HUES6 (cell line): ENCODE data around the gene REX1BD.
A peak's percentile ranks its signal among the peaks of the same experiment; 100 is the strongest.
"Not testable (repeated sequence)": the region's sequence is repeated elsewhere in the genome, so short reads cannot be mapped to it uniquely, and the experiment has no call there.

Experiments
- H3K27ac ChIP-seq: 2 replicates; pipeline ENCODE4 v1.7.0; 2013; ENCODE audit warnings: low read depth, mild to moderate bottlenecking, low read length, inconsistent platforms
- H3K27me3 ChIP-seq: 2 replicates; pipeline ENCODE4 v1.6.1; 2013; ENCODE audit warnings: low read length; ENCODE audit not compliant: control insufficient read depth, insufficient read depth
- H3K36me3 ChIP-seq: 2 replicates; pipeline ENCODE4 v1.6.1; 2013; ENCODE audit warnings: low read length; ENCODE audit not compliant: control insufficient read depth, insufficient read depth
- H3K4me1 ChIP-seq: 2 replicates; pipeline ENCODE4 v1.6.1; 2013; ENCODE audit warnings: low read length; ENCODE audit not compliant: control insufficient read depth, insufficient read depth
- H3K4me3 ChIP-seq: 2 replicates; pipeline ENCODE4 v1.5.1; 2013; ENCODE audit warnings: low read depth, low read length
- H3K9ac ChIP-seq: one replicate; pipeline ENCODE4 v1.6.1; 2013; ENCODE audit warnings: mild to moderate bottlenecking, low read length
- H3K9me3 ChIP-seq: 2 replicates; pipeline ENCODE4 v1.6.1; 2013; ENCODE audit warnings: low read depth, low read length; ENCODE audit not compliant: control insufficient read depth, insufficient read depth

REX1BD gene

DNA sequence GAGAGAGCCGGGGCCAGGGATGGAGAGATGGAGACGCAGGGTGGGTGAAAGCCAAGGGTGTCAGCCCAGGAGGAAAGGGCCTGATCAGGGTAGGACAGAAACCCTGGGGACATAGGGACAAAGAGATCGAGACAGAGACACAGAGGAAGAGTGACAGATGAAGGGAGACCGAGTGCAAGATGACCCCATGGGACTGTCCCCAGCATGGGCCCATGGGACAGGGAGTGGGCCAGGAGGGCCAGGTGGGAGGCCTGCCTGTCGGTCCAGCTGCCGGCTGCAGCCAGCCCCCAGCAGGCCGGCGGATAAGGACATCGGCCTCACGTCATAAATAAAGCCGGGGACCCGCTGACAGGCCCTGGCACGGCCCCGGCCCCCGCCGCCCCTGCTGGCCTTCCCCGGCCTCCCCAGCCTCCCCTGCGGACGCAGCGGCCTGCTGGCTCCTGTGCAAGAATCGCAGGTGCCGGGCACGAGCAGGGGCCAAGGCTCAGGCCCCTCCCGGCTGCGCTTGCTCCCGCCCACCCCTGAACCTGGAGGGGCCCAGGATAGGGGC is 6.3 kb downstream of the REX1BD start:
- Histone ChIP-seq H3K4me1 (peaks cover 43% of the 10 kb centered on the region), H3K4me3 (peak overlapping the region; percentile 45), H3K27ac (no peak overlapping the region), H3K27me3 (peaks cover 20% of the 10 kb centered on the region), H3K9me3 (no peaks in the 10 kb centered on the region), H3K36me3 (peaks cover 5% of the 10 kb centered on the region), H3K9ac (peak overlapping the region; percentile 38)

DNA sequence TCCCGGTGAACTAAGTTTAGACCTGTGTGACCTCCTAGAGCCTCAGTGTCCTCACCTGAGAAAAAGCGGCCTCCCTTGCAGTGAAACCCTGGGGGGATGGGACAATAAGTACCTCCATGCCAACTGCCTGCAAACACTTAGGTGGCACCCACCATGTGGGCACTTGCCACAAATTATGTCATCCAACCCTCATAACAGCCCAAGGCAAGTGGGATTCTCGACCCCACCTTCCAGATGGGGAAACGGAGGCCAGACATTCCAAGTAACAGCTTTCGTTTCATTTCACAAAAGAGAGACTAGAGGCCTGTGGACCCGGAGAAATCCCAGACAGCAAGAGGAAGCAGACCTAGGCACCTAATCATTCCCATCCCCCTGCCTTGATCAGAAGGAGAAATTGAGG is 6.9 kb downstream of the REX1BD start:
- Histone ChIP-seq H3K36me3 (peaks cover 5% of the 10 kb centered on the region), H3K9ac (no peak overlapping the region), H3K9me3 (no peaks in the 10 kb centered on the region), H3K4me1 (peaks cover 43% of the 10 kb centered on the region), H3K27ac (no peak overlapping the region), H3K27me3 (peaks cover 22% of the 10 kb centered on the region), H3K4me3 (no peak overlapping the region)

DNA sequence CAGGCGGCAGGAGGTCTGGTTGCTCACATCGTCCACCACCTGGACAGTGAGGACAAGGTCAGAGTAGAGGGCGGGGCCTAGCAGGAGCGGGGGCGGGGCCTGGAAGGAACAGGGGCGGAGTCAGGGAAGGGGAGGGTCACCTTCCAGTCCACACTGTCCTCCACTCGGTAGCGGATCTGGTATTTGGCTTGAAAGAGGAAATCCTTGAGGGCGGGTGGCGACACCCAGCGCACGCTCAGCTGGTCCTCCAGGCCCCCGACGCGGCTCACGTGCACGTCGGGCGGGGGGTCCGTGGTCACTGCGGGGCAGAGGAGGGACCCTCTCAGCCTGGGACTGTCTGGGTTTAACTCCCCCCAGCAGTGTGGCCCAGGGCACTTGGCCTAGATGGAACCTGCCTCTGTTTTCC is 8.2 kb downstream of the REX1BD start:
- H3K9ac ChIP-seq, result no peak overlapping the region

DNA sequence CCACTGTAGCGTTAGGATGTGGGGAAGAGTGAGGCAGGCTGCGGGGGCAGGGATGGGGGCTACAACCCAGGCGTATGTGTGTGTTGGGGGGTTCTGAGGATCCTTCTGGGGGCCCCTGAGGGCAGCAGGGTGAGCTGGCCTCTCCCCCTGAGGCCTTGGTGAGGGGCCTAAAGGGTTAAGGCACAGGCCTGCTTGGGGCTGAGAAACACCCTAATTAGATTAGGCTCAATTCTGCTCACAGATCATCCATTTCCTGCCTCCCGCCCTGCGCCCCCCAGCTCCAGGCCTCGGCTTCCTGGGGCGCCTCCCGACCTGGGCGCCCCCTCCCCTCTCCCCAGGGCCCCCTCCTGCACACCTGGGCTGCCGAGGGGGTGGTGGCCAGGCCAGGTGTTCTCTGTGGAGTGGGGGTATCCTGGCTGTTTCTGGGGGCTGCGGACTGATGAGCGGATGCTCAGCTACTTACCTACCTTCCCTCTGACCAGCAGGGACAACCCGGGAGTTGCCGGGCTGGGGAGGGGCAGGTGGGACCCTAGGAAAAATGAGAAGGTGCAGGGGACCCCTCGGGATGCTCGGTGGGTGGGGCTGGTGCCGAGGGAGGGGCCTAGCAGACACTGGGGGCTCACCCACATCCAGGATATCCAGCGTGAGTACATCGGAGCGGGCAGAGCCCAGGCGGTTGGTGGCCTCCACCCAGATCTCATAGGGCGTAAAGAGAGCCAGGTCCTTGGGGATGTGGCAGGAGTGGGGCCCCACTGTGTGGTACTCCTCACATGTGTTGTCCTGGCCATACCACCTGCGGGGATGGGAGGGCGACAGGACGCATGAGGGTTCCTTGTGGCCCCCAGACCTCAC is 9.4 kb downstream of the REX1BD start:
- Histone ChIP-seq H3K27me3 (peaks cover 45% of the 10 kb centered on the region), H3K36me3 (no peaks in the 10 kb centered on the region), H3K9ac (no peak overlapping the region), H3K4me1 (peaks cover 36% of the 10 kb centered on the region), H3K9me3 (no peaks in the 10 kb centered on the region), H3K4me3 (no peak overlapping the region), H3K27ac (no peak overlapping the region)

More for the DNA sequence above, 8.2 kb downstream of the REX1BD start:
- Histone ChIP-seq H3K27ac (no peak overlapping the region), H3K4me1 (peaks cover 38% of the 10 kb centered on the region), H3K9me3 (no peaks in the 10 kb centered on the region), H3K27me3 (peaks cover 32% of the 10 kb centered on the region), H3K4me3 (peak overlapping the region; percentile 38), H3K36me3 (no peaks in the 10 kb centered on the region; the same call in 1 of the 2 replicates)

DNA sequence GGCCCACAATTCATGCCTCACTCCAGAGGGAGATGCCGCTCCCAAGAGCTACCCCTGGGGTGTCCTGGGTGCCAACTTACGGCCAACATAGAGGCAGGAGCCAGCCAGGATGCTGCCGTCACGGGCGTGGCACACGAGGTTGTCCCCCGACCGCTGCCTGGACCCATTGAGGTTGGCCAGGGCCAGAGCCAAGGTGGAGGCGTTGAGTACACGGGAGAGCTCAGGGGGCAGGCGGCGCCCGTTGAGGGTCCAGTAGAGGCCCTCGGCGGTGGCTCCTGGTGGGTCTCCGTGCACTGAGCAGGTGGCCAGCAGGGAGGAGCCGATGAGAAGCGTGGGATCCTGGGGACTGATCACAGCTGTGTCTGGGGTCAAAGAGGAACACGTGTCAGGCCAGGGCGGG is 10.9 kb downstream of the REX1BD start:
- H3K9me3 ChIP-seq, result no peaks in the 10 kb centered on the region
- H3K36me3 ChIP-seq, result no peaks in the 10 kb centered on the region
- no peak overlapping the region for H3K4me3 ChIP-seq
- H3K4me1 ChIP-seq, result peaks cover 36% of the 10 kb centered on the region
- peaks cover 59% of the 10 kb centered on the region for H3K27me3 ChIP-seq
- no peak overlapping the region for H3K27ac ChIP-seq
- H3K9ac ChIP-seq, result no peak overlapping the region

DNA sequence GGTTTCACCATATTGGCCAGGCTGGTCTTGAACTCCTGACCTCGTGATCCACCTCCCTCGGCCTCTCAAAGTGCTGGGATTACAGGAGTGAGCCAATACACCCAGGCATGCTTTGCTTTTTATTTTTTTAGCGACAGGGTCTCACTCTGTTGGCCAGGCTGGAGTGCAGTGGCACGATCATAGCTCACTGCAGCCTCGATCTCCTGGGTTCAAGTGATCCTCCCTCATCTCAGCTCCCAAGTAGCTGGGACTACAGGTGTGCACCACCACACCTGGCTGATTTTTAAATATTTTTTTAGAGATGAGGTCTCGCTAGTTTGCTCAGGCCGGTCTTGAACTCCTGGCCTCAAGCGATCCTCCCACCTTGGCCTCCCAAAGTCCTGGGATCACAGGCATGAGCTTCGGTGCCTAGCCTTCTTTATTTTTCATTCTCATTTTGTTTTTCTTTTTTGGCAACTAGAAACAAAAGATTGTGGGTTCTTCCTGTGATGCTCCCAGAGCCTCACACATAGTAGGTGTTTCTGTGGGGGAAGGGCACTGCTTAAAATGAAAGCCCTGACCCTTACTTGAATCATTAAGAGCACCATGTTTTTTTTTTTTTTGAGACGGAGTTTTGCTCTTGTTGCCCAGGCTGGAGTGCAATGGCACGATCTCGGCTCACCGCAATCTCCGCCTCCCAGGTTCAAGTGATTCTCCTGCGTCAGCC is 12.2 kb downstream of the REX1BD start:
- H3K4me3 ChIP-seq, H3K36me3 ChIP-seq, H3K9ac ChIP-seq, H3K27ac ChIP-seq, H3K9me3 ChIP-seq: not testable (repeated sequence)
- peaks cover 38% of the 10 kb centered on the region for H3K4me1 ChIP-seq
- peaks cover 67% of the 10 kb centered on the region for H3K27me3 ChIP-seq

DNA sequence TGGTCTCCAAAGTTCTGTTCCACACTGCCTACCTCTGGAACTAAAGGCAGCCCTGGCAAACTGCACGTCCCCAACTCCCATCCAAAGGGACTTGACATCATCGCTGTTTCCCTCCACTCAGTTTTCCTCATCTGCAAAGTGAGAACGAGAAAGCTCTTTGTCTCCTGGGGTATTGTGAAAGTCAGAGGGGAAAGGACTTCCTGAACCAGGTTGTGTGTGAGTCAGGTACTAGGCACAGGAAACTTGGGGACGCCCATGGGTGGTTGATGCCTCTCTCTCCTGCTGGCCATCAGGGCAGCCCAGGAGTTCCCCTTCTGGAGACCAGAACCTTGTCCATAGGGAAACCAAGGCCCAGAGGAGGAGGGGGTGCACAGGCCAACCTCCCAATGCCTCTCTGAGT is 13.3 kb downstream of the REX1BD start:
- Histone ChIP-seq H3K27me3 (peaks cover 74% of the 10 kb centered on the region), H3K36me3 (no peaks in the 10 kb centered on the region), H3K9me3 (no peaks in the 10 kb centered on the region), H3K4me3 (no peak overlapping the region), H3K4me1 (peaks cover 32% of the 10 kb centered on the region), H3K9ac (no peak overlapping the region), H3K27ac (no peak overlapping the region)

DNA sequence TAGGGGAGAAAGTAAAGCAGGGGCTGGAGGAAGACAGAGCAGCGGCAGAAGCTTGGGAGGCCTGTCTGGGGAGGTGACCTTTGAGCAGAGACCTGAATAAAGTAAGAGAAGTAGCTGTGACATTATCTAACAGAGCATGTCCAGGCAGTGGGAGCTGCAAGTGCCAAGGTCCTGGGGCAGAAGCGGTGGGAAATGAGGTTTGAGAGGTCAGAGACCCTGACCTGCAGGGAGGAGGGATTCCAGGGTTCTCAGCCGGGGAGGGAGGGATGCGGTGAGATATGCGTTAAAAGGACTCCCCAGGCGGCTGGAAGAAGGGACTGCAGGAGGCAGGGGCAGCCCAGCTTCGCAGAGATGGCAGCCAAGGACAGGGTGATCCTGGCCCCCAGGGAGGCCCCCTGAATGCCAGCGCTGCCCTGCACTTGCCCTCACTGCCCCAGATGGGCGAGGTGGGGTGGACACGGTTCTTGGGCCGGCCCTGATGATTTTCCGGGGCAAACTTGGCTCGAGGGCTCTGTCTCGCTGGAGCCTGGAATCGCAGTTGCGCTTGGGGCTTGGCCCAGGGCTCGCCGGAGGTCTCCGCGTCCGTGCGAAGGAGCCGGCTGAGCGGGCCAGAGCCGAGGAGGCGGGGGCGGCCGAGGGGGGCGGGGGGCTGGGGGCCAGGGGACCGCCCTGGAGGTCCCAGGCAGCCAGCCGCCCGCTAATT is 14.8 kb downstream of the REX1BD start:
- Histone ChIP-seq H3K27ac (no peak overlapping the region), H3K4me3 (peak overlapping the region; percentile 58), H3K36me3 (no peaks in the 10 kb centered on the region), H3K27me3 (peaks cover 88% of the 10 kb centered on the region), H3K9me3 (no peaks in the 10 kb centered on the region), H3K9ac (peak overlapping the region; percentile 35), H3K4me1 (peaks cover 35% of the 10 kb centered on the region)

DNA sequence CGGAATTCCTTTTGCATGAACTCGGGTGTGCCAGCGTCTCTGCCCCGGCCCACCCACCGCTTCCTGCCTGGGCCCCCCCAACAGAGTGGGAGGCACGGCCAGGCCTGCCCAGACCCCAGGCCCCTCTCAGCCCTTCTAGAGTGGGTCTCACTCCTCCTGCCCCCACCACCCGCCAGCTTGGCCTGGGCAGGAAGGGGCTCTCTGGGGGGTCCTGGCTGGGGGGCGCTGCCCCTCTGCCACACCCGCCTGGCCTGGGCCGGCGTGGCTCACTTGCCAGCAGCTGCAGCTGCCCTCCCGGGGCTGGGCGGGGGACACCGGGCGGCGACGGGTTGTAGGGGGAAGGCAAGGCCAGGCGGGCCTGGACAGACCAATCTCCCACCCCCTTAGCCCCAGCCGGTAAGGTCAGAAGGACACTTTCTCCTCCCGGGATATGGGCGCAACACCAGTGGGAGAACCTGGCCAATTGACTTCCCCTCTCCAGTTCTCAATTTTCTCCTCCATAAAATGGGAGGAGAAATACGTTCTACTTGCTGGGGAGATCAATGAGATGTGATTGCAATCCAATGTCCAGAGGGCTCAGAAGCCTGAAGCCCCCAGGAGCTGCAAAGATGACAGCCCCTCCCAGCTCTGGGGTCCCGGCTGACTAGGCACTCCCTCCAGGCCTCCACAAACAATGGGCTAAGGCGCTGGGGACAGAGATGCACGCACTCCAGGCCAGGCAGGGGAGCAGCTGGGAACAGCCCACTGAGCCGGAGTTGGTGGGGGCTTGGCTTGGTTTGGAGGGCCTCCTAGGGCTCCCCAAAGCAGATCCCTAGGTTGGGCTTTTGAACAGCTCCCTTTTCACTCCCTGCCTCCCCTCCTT is 15.6 kb downstream of the REX1BD start:
- no peaks in the 10 kb centered on the region for H3K9me3 ChIP-seq
- H3K4me3 ChIP-seq, result peak overlapping the region; percentile 43
- H3K27me3 ChIP-seq, result peaks cover 89% of the 10 kb centered on the region
- peaks cover 35% of the 10 kb centered on the region for H3K4me1 ChIP-seq
- no peaks in the 10 kb centered on the region for H3K36me3 ChIP-seq
- H3K9ac ChIP-seq, result no peak overlapping the region
- no peak overlapping the region for H3K27ac ChIP-seq

- no peak overlapping the region for H3K27ac ChIP-seq
Observed at GRCh38 chr19:18604820-18605159, 16.2 kb downstream of the REX1BD start.

More at GRCh38 chr19:18604820-18605159, 16.2 kb downstream of the REX1BD start:
- no peak overlapping the region for H3K9ac ChIP-seq
- no peak overlapping the region for H3K4me3 ChIP-seq
- no peaks in the 10 kb centered on the region for H3K9me3 ChIP-seq
- H3K4me1 ChIP-seq, result peaks cover 41% of the 10 kb centered on the region
- H3K27me3 ChIP-seq, result peaks cover 89% of the 10 kb centered on the region
- H3K36me3 ChIP-seq, result no peaks in the 10 kb centered on the region
